Uterus (tissue), 4 donors: ENCODE measurements around the gene FMN1. TPM values are rescaled to one million over a fixed set of nuclear protein-coding genes. Genes with fewer than 3 reads are reported as not detected.
A peak's percentile ranks its signal among the peaks of the same experiment; 100 is the strongest.

Experiments
- DNase-seq, 2 donors: peaks; one replicate each; pipeline ENCODE4 v3.0.0-alpha.2; 2019 to 2020
- H3K27ac ChIP-seq, 2 donors: fragments of 200-600 bp; sonication (generic); 1 replicate in 1 of 2; 2 replicates in 1 of 2; pipeline ENCODE4 v1.5.1; 2016 to 2018
- H3K27me3 ChIP-seq, 2 donors: fragments of 200-600 bp; sonication (generic); one replicate each; pipeline ENCODE4 v1.5.1; 2018 to 2019; ENCODE audit warnings: control low read depth in 1 of 2
- H3K36me3 ChIP-seq, 2 donors: fragments of 200-600 bp; sonication (generic); one replicate each; pipeline ENCODE4 v1.5.1; 2019; ENCODE audit warnings: control low read depth in 1 of 2
- H3K4me1 ChIP-seq, 2 donors: fragments of 200-600 bp; sonication (generic); one replicate each; pipeline ENCODE4 v1.5.1; 2018 to 2019; ENCODE audit warnings: control low read depth in 1 of 2
- H3K4me3 ChIP-seq, 2 donors: fragments of 200-600 bp; sonication (generic); 1 replicate in 1 of 2; 2 replicates in 1 of 2; pipeline ENCODE4 v1.5.1; 2018 to 2019; ENCODE audit warnings: mild to moderate bottlenecking in 1 of 2
- H3K9me3 ChIP-seq, 2 donors: fragments of 200-600 bp; sonication (generic); one replicate each; pipeline ENCODE4 v1.5.1; 2019; ENCODE audit warnings: control low read depth in 1 of 2
- POLR2A ChIP-seq, 2 donors: fragments of 450-650 bp; IDR thresholded peaks; one replicate each; pipeline ENCODE4 v1.6.1; 2016; ENCODE audit warnings: antibody characterized with exemption in 2 of 2, mild to moderate bottlenecking in 1 of 2, moderate library complexity in 1 of 2
- intact Hi-C: fragments of 100-400 bp; cut with DNase I; formaldehyde crosslinking; loops from one replicate; pipeline ENCODE4 v1.15.1; 2023; ENCODE audit warnings: low total_unique reads
- total RNA-seq, 4 donors: library from RNA; depleted of rRNA in 3 of 4; stranded (reverse); fragments of >200 nt in 3 of 4; gene quantifications; one replicate each; pipeline versions ENCODE4 v1.1.0 to v1.2.4, GENCODE V29; 2014 to 2023
- TF ChIP-seq, protein P1 (sequence below), 4 experiments: fragments of 200-600 bp in 2 of 4; fragments of 450-650 bp in 2 of 4; sonication (generic) in 2 of 4; IDR thresholded peaks; one replicate each; pipeline ENCODE4 v1.5.1; 2016 to 2019; ENCODE audit warnings: antibody characterized with exemption in 4 of 4, mild to moderate bottlenecking in 2 of 4, moderate library complexity in 1 of 4
- donor health status: DM: yes; HTN: yes; CAD: no.

FMN1 gene
- total RNA-seq, 4 donors from 2014 or later: 1.3 to 9.3 (median 5.0) TPM

DNA sequence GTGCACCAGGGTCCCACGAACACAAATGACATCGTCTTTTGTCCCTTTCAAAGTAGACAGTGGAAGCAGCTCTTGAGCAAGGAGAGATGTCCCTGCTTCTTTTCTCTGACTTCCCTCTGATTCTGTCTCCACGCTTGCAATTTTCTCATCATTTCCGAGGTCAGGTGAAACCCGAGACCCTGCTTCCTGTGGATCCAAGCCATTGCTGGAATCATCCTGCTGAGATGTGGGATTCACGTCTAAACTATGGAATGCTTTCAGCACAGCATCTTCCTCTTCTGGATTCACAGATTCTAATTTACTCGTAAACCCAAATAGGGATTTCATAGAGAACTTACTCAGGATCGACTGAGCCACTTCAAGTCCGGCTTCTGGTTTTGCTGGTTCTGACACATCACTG is 127.1 kb downstream of the FMN1 start:
- intact Hi-C loops: no loop called here
- TF ChIP-seq, protein P1, sequence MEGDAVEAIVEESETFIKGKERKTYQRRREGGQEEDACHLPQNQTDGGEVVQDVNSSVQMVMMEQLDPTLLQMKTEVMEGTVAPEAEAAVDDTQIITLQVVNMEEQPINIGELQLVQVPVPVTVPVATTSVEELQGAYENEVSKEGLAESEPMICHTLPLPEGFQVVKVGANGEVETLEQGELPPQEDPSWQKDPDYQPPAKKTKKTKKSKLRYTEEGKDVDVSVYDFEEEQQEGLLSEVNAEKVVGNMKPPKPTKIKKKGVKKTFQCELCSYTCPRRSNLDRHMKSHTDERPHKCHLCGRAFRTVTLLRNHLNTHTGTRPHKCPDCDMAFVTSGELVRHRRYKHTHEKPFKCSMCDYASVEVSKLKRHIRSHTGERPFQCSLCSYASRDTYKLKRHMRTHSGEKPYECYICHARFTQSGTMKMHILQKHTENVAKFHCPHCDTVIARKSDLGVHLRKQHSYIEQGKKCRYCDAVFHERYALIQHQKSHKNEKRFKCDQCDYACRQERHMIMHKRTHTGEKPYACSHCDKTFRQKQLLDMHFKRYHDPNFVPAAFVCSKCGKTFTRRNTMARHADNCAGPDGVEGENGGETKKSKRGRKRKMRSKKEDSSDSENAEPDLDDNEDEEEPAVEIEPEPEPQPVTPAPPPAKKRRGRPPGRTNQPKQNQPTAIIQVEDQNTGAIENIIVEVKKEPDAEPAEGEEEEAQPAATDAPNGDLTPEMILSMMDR (IDR thresholded peaks at IDR 0.05): no peak
- no peak for TF ChIP-seq POLR2A (IDR thresholded peaks at IDR 0.05)
- no peaks in the 10 kb centered on the region for H3K4me1 ChIP-seq

DNA sequence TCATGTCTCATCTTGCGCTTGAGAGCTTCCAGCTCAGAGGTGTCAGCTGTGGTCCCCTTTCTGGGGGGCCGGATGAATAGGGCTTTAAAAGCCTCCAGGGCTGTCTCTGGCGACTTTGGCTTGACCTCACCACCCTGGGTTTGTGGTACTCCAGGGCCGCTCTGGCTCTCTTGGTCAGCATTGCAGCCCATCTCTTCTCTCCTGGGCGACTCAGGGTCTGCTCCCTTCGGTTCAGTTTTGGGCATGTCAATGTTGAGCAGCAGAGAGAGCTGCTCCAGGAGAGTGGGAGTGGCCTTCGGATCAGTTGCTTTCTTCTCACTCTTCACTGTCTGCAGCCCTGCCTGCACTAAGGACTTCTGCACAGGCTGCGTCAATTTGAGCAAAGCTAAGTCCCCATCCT is 127.9 kb downstream of the FMN1 start:
- Histone ChIP-seq H3K27ac (no peak overlapping the region), H3K4me3 (no peak overlapping the region), H3K36me3 (no peaks in the 10 kb centered on the region), H3K27me3 (no peaks in the 10 kb centered on the region), H3K4me1 (no peaks in the 10 kb centered on the region), H3K9me3 (no peaks in the 10 kb centered on the region)
- DNase-seq: no peak
- intact Hi-C loops: no loop called here
- TF ChIP-seq POLR2A (IDR thresholded peaks at IDR 0.05): no peak
- TF ChIP-seq, protein P1 (IDR thresholded peaks at IDR 0.05): no peak

More for the DNA sequence above, 127.1 kb downstream of the FMN1 start:
- H3K9me3 ChIP-seq: no peaks in the 10 kb centered on the region
- no peaks in the 10 kb centered on the region for H3K36me3 ChIP-seq
- H3K27ac ChIP-seq: peak overlapping the region in 1 of 2 donors; percentile 19
- DNase-seq: no peak
- H3K4me3 ChIP-seq: no peak overlapping the region
- H3K27me3 ChIP-seq: no peaks in the 10 kb centered on the region

DNA sequence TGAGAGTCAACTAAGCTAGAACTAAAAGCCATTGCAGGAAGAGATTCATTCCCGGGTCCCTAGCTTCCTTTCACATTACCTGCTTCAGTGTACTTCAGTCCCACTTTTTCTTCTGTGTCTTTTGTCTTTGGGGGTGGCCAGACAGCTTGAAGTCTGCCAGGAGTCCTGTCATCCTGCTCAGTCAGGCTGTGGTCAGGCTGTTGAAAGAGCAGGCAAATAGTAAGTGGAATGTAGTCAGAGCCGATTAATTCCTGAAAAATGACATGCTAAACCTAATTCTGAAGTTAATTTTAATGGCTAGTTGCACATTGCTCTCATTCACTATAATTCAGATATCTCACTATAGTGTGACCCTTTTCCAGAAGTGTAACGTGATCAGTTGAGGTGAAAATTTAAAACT is 129.6 kb downstream of the FMN1 start:
- Histone ChIP-seq H3K4me1 (no peaks in the 10 kb centered on the region), H3K27ac (no peak overlapping the region), H3K36me3 (no peaks in the 10 kb centered on the region), H3K27me3 (no peaks in the 10 kb centered on the region), H3K9me3 (no peaks in the 10 kb centered on the region), H3K4me3 (no peak overlapping the region)
- intact Hi-C loops: no loop called here
- TF ChIP-seq, protein P1 (IDR thresholded peaks at IDR 0.05): no peak
- TF ChIP-seq POLR2A (IDR thresholded peaks at IDR 0.05): no peak
- DNase-seq: no peak

DNA sequence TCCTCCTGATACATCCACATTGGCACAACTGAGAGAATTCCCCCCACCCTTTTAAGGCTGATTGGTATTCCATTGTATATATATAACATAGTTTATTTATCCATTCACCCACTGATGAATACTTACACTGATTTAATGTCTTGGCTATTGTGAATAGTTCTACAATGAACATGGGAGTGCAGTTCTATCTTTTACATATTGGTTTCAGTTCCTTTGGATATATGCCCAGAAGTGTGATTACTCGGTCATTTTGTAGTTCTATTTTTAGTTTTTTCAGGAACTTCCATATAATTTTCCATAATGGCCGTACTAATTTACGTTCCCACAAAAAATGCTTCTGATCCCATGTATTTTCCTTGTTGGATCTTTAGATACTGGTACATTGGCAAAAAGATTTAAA is 135.3 kb downstream of the FMN1 start:
- H3K4me1 ChIP-seq: no peaks in the 10 kb centered on the region
- intact Hi-C loops: no loop called here
- H3K27me3 ChIP-seq: no peaks in the 10 kb centered on the region
- no peak overlapping the region for H3K4me3 ChIP-seq
- H3K27ac ChIP-seq: no peak overlapping the region
- no peak for TF ChIP-seq POLR2A (IDR thresholded peaks at IDR 0.05)
- TF ChIP-seq, protein P1 (IDR thresholded peaks at IDR 0.05): no peak
- H3K36me3 ChIP-seq: no peaks in the 10 kb centered on the region
- no peak for DNase-seq
- no peaks in the 10 kb centered on the region for H3K9me3 ChIP-seq

DNA sequence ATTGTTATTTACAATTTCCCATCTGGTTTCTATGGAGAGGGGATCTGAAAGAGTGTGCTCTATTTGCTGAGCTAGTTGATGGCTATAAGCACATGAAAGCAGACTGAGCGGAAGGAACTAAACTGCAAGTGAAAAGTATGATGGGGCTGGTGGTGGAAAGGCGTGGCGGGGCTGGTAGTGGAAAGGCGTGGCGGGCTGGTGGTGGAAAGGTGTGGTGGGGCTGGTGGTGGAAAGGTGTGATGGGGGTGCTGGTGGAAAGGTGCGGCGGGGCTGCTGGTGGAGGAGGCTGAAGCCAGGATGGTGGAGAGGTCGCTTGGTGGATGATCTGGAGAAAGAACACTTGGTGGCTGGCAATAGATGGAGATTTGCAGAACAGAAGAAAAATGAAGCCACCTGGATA is 136.7 kb downstream of the FMN1 start:
- Histone ChIP-seq H3K27ac (no peak overlapping the region), H3K36me3 (no peaks in the 10 kb centered on the region), H3K9me3 (no peaks in the 10 kb centered on the region), H3K4me1 (no peaks in the 10 kb centered on the region), H3K4me3 (no peak overlapping the region), H3K27me3 (no peaks in the 10 kb centered on the region)
- DNase-seq: no peak
- intact Hi-C loops: no loop called here
- no peak for TF ChIP-seq POLR2A (IDR thresholded peaks at IDR 0.05)
- TF ChIP-seq, protein P1 (IDR thresholded peaks at IDR 0.05): no peak
